Adrenal gland (tissue), 12 donors: ENCODE measurements around the gene SPA17. TPM values are rescaled to one million over a fixed set of nuclear protein-coding genes. Genes with fewer than 3 reads are reported as not detected.
A peak's percentile ranks its signal among the peaks of the same experiment; 100 is the strongest.

Experiments
- DNase-seq, 7 donors: peaks; one replicate each; pipeline ENCODE4 v3.0.0-alpha.2; 2019 to 2020
- H3K27ac ChIP-seq, 5 donors: fragments of 200-600 bp; sonication (generic) in 4 of 5; 1 replicate in 3 of 5; 2 replicates in 2 of 5; pipeline versions ENCODE4 v1.5.1 to v1.8.0; 2016 to 2020; ENCODE audit warnings: mild to moderate bottlenecking in 1 of 5
- H3K27me3 ChIP-seq: fragments of 200-600 bp; 2 replicates; pipeline ENCODE4 v1.8.0; 2021
- H3K36me3 ChIP-seq, 2 donors: fragments of 200-600 bp; replicated peaks in 1 of 2; 1 replicate in 1 of 2; 2 replicates in 1 of 2; pipeline versions ENCODE4 v1.5.1 to v1.8.0; 2018 to 2022
- H3K4me1 ChIP-seq, 2 donors: fragments of 200-600 bp; replicated peaks in 1 of 2; 1 replicate in 1 of 2; 2 replicates in 1 of 2; pipeline versions ENCODE4 v1.5.1 to v1.8.0; 2018 to 2021
- H3K4me3 ChIP-seq, 4 donors: fragments of 200-600 bp; sonication (generic) in 3 of 4; one replicate each; pipeline ENCODE4 v1.5.1; 2016 to 2018
- H3K9me3 ChIP-seq, 3 donors: fragments of 200-600 bp; sonication (generic) in 1 of 3; replicated peaks in 1 of 3; 1 replicate in 2 of 3; 2 replicates in 1 of 3; pipeline versions ENCODE4 v1.5.1 to v1.8.0; 2016 to 2021
- POLR2A ChIP-seq, 2 donors: fragments of 450-650 bp; IDR thresholded peaks; one replicate each; pipeline ENCODE4 v1.6.1; 2017; ENCODE audit warnings: antibody characterized with exemption in 2 of 2, mild to moderate bottlenecking in 2 of 2, moderate library complexity in 1 of 2
- WGBS, 4 donors: extraction: QIAGEN DNeasy Blood & Tissue Kit in 2 of 4; methylation state at CpG; one replicate each; pipeline versions ENCODE4 v1.1.5 to v1.1.7; 2013 to 2017; 5-methylcytosine and 5-hydroxymethylcytosine counted together
- intact Hi-C, 2 donors: fragments of 100-400 bp; cut with DNase I; formaldehyde crosslinking; loops; one replicate each; pipeline versions ENCODE4 v1.14.1 to v1.15.0; 2022 to 2023
- polyA plus RNA-seq, 3 donors: library from polyadenylated mRNA; stranded (reverse); fragments of 200-250 nt in 2 of 3; fragments of 350-450 nt in 1 of 3; fragmentation: Illumina TruSeq in 1 of 3; extraction: RNeasy Lipid Tissue Mini Kit (QIAGEN cat#74804) in 1 of 3; gene quantifications; one replicate each; pipeline ENCODE4 v1.2.3, GENCODE V29; 2013 to 2014
- total RNA-seq, 9 donors: library from RNA; depleted of rRNA in 4 of 9; stranded (reverse); fragments of >200 nt in 4 of 9; fragments of 120-200 nt in 1 of 9; fragmentation: NEBNext Ultra II Directional in 1 of 9; extraction: Animal tissue kit (Norgen Biotek cat#: 25700) in 1 of 9; gene quantifications; one replicate each; pipeline versions ENCODE4 v1.1.0 to v1.2.4, GENCODE V29; 2013 to 2023
- TF ChIP-seq, protein P1 (sequence below), 6 experiments: fragments of 450-650 bp in 4 of 6; fragments of 200-600 bp in 2 of 6; sonication (generic) in 1 of 6; IDR thresholded peaks; 1 replicate in 5 of 6; 2 replicates in 1 of 6; pipeline versions ENCODE4 v1.5.1 to v1.8.0; 2016 to 2021; ENCODE audit warnings: antibody characterized with exemption in 6 of 6, mild to moderate bottlenecking in 2 of 6, moderate library complexity in 1 of 6
- donor health status: healthy with polysubstance abuse.
- donor health status: Bipolar disorder and iron deficiency.
- donor health status: DM: yes; HTN: yes; CAD: no.
- donor health status: DM: no; HTN: no; CAD: no.
- donor health status: DM: no; HTN: no; CAD: no.
- donor health status: DM: yes; HTN: yes; CAD: no.

Gene SPA17
- total and polyA plus RNA-seq, 12 donors, result 1.3 to 14.8 (median 3.7) TPM

GRCh38 chr11:124669193-124669592 is 4.5 kb upstream of the SPA17 start:
- 17 to 22% (median 21%) methylated on average over 8 of the region's 8 CpGs for WGBS, 4 donors
- Histone ChIP-seq H3K9me3 (no peaks in the 10 kb centered on the region), H3K27me3 (no peaks in the 10 kb centered on the region), H3K27ac (no peak overlapping the region), H3K4me3 (no peak overlapping the region), H3K36me3 (no peaks in the 10 kb centered on the region), H3K4me1 (peaks cover 7 to 9% of the 10 kb centered on the region in 2 donors)
- no peak for TF ChIP-seq POLR2A (IDR thresholded peaks at IDR 0.05)
- TF ChIP-seq, protein P1, sequence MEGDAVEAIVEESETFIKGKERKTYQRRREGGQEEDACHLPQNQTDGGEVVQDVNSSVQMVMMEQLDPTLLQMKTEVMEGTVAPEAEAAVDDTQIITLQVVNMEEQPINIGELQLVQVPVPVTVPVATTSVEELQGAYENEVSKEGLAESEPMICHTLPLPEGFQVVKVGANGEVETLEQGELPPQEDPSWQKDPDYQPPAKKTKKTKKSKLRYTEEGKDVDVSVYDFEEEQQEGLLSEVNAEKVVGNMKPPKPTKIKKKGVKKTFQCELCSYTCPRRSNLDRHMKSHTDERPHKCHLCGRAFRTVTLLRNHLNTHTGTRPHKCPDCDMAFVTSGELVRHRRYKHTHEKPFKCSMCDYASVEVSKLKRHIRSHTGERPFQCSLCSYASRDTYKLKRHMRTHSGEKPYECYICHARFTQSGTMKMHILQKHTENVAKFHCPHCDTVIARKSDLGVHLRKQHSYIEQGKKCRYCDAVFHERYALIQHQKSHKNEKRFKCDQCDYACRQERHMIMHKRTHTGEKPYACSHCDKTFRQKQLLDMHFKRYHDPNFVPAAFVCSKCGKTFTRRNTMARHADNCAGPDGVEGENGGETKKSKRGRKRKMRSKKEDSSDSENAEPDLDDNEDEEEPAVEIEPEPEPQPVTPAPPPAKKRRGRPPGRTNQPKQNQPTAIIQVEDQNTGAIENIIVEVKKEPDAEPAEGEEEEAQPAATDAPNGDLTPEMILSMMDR (IDR thresholded peaks at IDR 0.05), result peak; percentile 48 to 89 (median 84)
- intact Hi-C loops, result no loop called here
- DNase-seq, result peak; percentile 20 to 63 (median 51)

DNA sequence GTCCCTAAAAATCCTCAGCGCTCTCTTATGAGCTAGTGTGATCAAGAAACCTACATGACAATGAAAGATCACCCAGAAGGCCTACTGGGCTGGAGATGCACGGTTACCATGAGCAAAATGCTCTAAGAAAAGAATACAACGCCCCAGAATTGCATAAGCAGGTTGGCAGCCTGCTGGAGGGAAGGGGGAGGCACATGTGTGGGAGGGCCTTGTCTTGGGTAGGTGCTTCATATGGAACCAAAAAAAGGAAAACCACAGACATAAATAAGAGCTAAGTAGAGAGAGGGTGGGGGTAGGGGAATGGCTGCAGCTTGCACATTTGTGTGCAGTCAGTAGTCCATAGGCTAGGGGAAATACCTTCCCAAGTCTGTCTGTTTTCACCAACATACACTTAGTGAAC is 3.0 kb upstream of the SPA17 start:
- TF ChIP-seq, protein P1 (IDR thresholded peaks at IDR 0.05), result no peak
- TF ChIP-seq POLR2A (IDR thresholded peaks at IDR 0.05), result no peak
- WGBS, 4 donors, result 41 to 62% (median 55%) methylated on average over 3 of the region's 3 CpGs
- intact Hi-C loops, result loop anchor here (2.0 to 5.0 kb wide), 3 partner anchors 92 to 167 kb away; partner anchors contain the start of gene ESAM (in 2 of the 2)

GRCh38 chr11:124672536-124673215 is 1.0 kb upstream of the SPA17 start:
- H3K9me3 ChIP-seq, result no peaks in the 10 kb centered on the region
- 62 to 66% (median 65%) methylated on average over 7 of the region's 7 CpGs for WGBS, 4 donors
- H3K27ac ChIP-seq, result peak overlapping the region in 3 of 5 donors; percentile 17 to 74 (median 68)
- H3K4me1 ChIP-seq, result peaks cover 12 to 14% of the 10 kb centered on the region in 2 donors
- DNase-seq, result no peak
- H3K4me3 ChIP-seq, result peak overlapping the region in 2 of 4 donors; percentile 70 to 74
- no peaks in the 10 kb centered on the region for H3K27me3 ChIP-seq
- intact Hi-C loops, result loop anchor here (5.0 kb wide), 2 partner anchors 90 to 165 kb away; partner anchors contain the start of gene ESAM (in 2 of the 2)
- TF ChIP-seq, protein P1 (IDR thresholded peaks at IDR 0.05), result no peak
- TF ChIP-seq POLR2A (IDR thresholded peaks at IDR 0.05), result no peak
- no peaks in the 10 kb centered on the region for H3K36me3 ChIP-seq

More for the DNA sequence above, 3.0 kb upstream of the SPA17 start:
- peaks cover 12 to 14% of the 10 kb centered on the region in 2 donors for H3K4me1 ChIP-seq
- H3K36me3 ChIP-seq, result no peaks in the 10 kb centered on the region
- H3K27ac ChIP-seq, result no peak overlapping the region
- no peak overlapping the region for H3K4me3 ChIP-seq
- H3K27me3 ChIP-seq, result no peaks in the 10 kb centered on the region
- H3K9me3 ChIP-seq, result no peaks in the 10 kb centered on the region
- no peak for DNase-seq

GRCh38 chr11:124674168-124674517 is 439 bp downstream of the SPA17 start:
- H3K9me3 ChIP-seq, result no peaks in the 10 kb centered on the region
- peak overlapping the region in 2 of 4 donors; percentile 70 to 74 for H3K4me3 ChIP-seq
- no peaks in the 10 kb centered on the region for H3K36me3 ChIP-seq
- no peak for TF ChIP-seq POLR2A (IDR thresholded peaks at IDR 0.05)
- TF ChIP-seq, protein P1 (IDR thresholded peaks at IDR 0.05), result no peak
- peaks cover 12 to 14% of the 10 kb centered on the region in 2 donors for H3K4me1 ChIP-seq
- no peaks in the 10 kb centered on the region for H3K27me3 ChIP-seq
- intact Hi-C loops, result loop anchor here (5.0 kb wide), 2 partner anchors 88 to 163 kb away; partner anchors contain the start of gene ESAM (in 2 of the 2)
- WGBS, 4 donors, result 28 to 36% (median 30%) methylated on average over 18 of the region's 18 CpGs
- H3K27ac ChIP-seq, result peak overlapping the region in 3 of 5 donors; percentile 58 to 85 (median 74)
- DNase-seq, result no peak
